HEK293 (cell line): ENCODE data around the gene MTFP1.

Source experiments
- CTCF ChIA-PET: fragments of 350-600 bp; formaldehyde crosslinking; extraction: SDS; loops from one replicate; lab custom pipeline; 2021; ENCODE audit warnings: antibody characterized with exemption; lab: Yijun Ruan, JAX
- POLR2A ChIA-PET: fragments of 300-600 bp; formaldehyde crosslinking; extraction: SDS; loops from one replicate; lab custom pipeline; 2020; ENCODE audit warnings: antibody characterized with exemption, inconsistent platforms; lab: Yijun Ruan, JAX
- H3K27ac ChIP-seq: fragments of 200-500 bp; sonication (Bioruptor generic); 2 replicates; pipeline ENCODE4 v1.5.1; 2014; ENCODE audit warnings: low read depth, low read length, control low read depth, inconsistent platforms; ENCODE audit errors: extremely low read depth
- H3K36me3 ChIP-seq, 2 experiments: fragments of 200-500 bp in 1 of 2; sonication (Bioruptor generic) in 1 of 2; 1 replicate in 1 of 2; 2 replicates in 1 of 2; pipeline ENCODE4 v1.5.1; 2014 to 2017; ENCODE audit warnings: inconsistent platforms in 2 of 2, low read length in 2 of 2; ENCODE audit not compliant: control insufficient read depth in 2 of 2, insufficient read depth in 1 of 2
- H3K4me1 ChIP-seq: fragments of 200-500 bp; sonication (Bioruptor generic); 2 replicates; pipeline ENCODE4 v1.5.1; 2014; ENCODE audit warnings: mild to moderate bottlenecking, low read length, inconsistent platforms; ENCODE audit not compliant: control insufficient read depth, insufficient read depth
- H3K4me3 ChIP-seq: 2 replicates; pipeline ENCODE4 v1.5.1; 2011; ENCODE audit warnings: low read depth, mild to moderate bottlenecking, control low read depth, low read length, moderate library complexity
- H3K9me3 ChIP-seq: fragments of 200-500 bp; sonication (Bioruptor generic); 2 replicates; pipeline ENCODE4 v1.5.1; 2014; ENCODE audit warnings: low read depth, low read length, inconsistent platforms; ENCODE audit not compliant: control insufficient read depth, insufficient read depth
- BCL11B ChIP-seq: fragments of 450-650 bp; formaldehyde crosslinking; IDR thresholded peaks from 2 replicates; pipeline ENCODE4 v1.5.1; 2016; ENCODE audit warnings: low read depth, missing biosample characterization, missing genetic modification characterization
- CTCF ChIP-seq: fragments of 450-650 bp; formaldehyde crosslinking; IDR thresholded peaks from 2 replicates; pipeline ENCODE4 v1.5.1; 2016; ENCODE audit warnings: missing biosample characterization, missing genetic modification characterization
- FEZF1 ChIP-seq: fragments of 450-650 bp; formaldehyde crosslinking; IDR thresholded peaks from 2 replicates; pipeline ENCODE4 v1.5.1; 2016; ENCODE audit warnings: missing biosample characterization, missing genetic modification characterization
- HOXA7 ChIP-seq: sonication (generic); formaldehyde crosslinking; IDR thresholded peaks from 2 replicates; pipeline ENCODE4 v1.8.1; 2022; ENCODE audit warnings: missing genetic modification reagents, borderline replicate concordance
- KLF10 ChIP-seq: fragments of 450-650 bp; IDR thresholded peaks from 2 replicates; pipeline ENCODE4 v1.5.1; 2018; ENCODE audit warnings: missing biosample characterization, mild to moderate bottlenecking, missing genetic modification characterization
- KLF8 ChIP-seq: fragments of 450-650 bp; formaldehyde crosslinking; IDR thresholded peaks from 2 replicates; pipeline ENCODE4 v1.5.1; 2016; ENCODE audit warnings: missing biosample characterization, missing genetic modification characterization
- SP2 ChIP-seq: fragments of 450-650 bp; formaldehyde crosslinking; IDR thresholded peaks from 2 replicates; pipeline ENCODE4 v1.5.1; 2016; ENCODE audit warnings: missing biosample characterization, missing genetic modification characterization
- YY1 ChIP-seq: fragments of 450-650 bp; formaldehyde crosslinking; IDR thresholded peaks from 2 replicates; pipeline ENCODE4 v1.5.1; 2018; ENCODE audit warnings: missing biosample characterization, missing genetic modification characterization
- ZNF184 ChIP-seq: fragments of 450-650 bp; IDR thresholded peaks from 2 replicates; pipeline ENCODE4 v1.5.1; 2018; ENCODE audit warnings: missing biosample characterization, mild to moderate bottlenecking, missing genetic modification characterization
- ZNF2 ChIP-seq: fragments of 450-650 bp; formaldehyde crosslinking; IDR thresholded peaks from 2 replicates; pipeline ENCODE4 v1.5.1; 2016; ENCODE audit warnings: missing biosample characterization, missing genetic modification characterization
- ZNF223 ChIP-seq: fragments of 450-650 bp; formaldehyde crosslinking; IDR thresholded peaks from 2 replicates; pipeline ENCODE4 v1.5.1; 2016; ENCODE audit warnings: missing biosample characterization, missing genetic modification characterization
- ZNF24 ChIP-seq: fragments of 450-650 bp; formaldehyde crosslinking; IDR thresholded peaks from 2 replicates; pipeline ENCODE4 v1.5.1; 2016; ENCODE audit warnings: missing biosample characterization, missing genetic modification characterization
- ZNF292 ChIP-seq: fragments of 450-650 bp; formaldehyde crosslinking; IDR thresholded peaks from 2 replicates; pipeline ENCODE4 v1.5.1; 2016; ENCODE audit warnings: low read depth, missing biosample characterization, missing genetic modification characterization, borderline replicate concordance
- ZNF341 ChIP-seq: fragments of 450-650 bp; formaldehyde crosslinking; IDR thresholded peaks from 2 replicates; pipeline ENCODE4; 2016; ENCODE audit warnings: low read depth, missing biosample characterization, missing genetic modification characterization
- ZNF354C ChIP-seq: fragments of 450-650 bp; formaldehyde crosslinking; IDR thresholded peaks from 2 replicates; pipeline ENCODE4 v1.5.1; 2016; ENCODE audit warnings: missing biosample characterization, missing genetic modification characterization, low read depth, borderline replicate concordance
- ZNF416 ChIP-seq: fragments of 450-650 bp; formaldehyde crosslinking; IDR thresholded peaks from 2 replicates; pipeline ENCODE4 v1.5.1; 2016; ENCODE audit warnings: missing biosample characterization, missing genetic modification characterization
- ZNF654 ChIP-seq: fragments of 450-650 bp; formaldehyde crosslinking; IDR thresholded peaks from 2 replicates; pipeline ENCODE4 v1.5.1; 2016; ENCODE audit warnings: low read depth, missing biosample characterization, missing genetic modification characterization
- ZSCAN23 ChIP-seq: fragments of 450-650 bp; formaldehyde crosslinking; IDR thresholded peaks from 2 replicates; pipeline ENCODE4 v1.5.1; 2016; ENCODE audit warnings: missing biosample characterization, missing genetic modification characterization
- TF ChIP-seq, protein P1 (sequence below): fragments of 450-650 bp; formaldehyde crosslinking; IDR thresholded peaks from 2 replicates; pipeline ENCODE4 v1.5.1; 2016; ENCODE audit warnings: missing biosample characterization, missing genetic modification characterization

MTFP1 gene

DNA sequence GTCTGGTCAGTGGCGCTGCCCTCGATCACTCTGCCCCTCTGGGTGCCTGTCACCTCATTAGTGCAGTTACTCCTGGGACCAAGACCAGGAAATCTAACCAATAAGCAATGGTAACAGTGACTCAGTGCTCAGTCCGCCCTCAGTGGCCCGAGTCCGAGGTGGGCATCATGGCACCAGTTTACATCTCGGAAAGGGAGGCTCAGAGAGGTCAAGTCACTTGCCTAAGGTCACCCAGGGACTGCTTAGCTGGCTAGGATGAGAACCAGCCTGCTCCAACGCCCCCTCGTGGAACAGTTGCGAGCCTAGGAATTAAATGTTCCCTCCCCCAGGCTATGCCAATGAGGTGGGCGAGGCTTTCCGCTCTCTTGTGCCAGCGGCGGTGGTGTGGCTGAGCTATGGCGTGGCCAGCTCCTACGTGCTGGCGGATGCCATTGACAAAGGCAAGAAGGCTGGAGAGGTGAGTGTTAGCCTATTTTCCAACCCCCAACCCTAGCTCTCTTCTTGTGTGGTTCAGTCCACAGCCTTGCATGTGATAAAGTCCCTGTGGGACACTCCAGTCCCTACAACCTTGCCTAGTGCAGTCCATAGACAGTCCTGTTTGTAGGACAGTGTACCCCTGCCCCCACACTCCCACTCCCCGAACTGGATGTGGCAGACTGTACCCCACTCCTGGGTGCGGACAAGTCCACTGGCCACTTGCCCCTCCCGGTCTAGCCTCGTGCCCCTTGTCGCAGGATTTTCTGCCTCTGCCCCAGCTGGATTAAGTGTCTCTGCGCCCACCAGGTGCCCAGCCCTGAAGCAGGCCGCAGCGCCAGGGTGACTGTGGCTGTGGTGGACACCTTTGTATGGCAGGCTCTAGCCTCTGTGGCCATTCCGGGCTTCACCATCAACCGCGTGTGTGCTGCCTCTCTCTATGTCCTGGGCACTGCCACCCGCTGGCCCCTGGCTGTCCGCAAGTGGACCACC lies 1.1 kb downstream of the MTFP1 start (continued):
- TF ChIP-seq, protein P1, sequence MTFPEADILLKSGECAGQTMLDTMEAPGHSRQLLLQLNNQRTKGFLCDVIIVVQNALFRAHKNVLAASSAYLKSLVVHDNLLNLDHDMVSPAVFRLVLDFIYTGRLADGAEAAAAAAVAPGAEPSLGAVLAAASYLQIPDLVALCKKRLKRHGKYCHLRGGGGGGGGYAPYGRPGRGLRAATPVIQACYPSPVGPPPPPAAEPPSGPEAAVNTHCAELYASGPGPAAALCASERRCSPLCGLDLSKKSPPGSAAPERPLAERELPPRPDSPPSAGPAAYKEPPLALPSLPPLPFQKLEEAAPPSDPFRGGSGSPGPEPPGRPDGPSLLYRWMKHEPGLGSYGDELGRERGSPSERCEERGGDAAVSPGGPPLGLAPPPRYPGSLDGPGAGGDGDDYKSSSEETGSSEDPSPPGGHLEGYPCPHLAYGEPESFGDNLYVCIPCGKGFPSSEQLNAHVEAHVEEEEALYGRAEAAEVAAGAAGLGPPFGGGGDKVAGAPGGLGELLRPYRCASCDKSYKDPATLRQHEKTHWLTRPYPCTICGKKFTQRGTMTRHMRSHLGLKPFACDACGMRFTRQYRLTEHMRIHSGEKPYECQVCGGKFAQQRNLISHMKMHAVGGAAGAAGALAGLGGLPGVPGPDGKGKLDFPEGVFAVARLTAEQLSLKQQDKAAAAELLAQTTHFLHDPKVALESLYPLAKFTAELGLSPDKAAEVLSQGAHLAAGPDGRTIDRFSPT (tag by site-specific recombination): peak; percentile 85
- TF ChIP-seq ZNF2 (tag by site-specific recombination) (no peak), FEZF1 (tag by site-specific recombination) (no peak), ZSCAN23 (tag by site-specific recombination) (no peak), HOXA7 (no peak), SP2 (tag by site-specific recombination) (no peak), ZNF416 (tag by site-specific recombination) (no peak), ZNF341 (tag by site-specific recombination) (no peak), KLF10 (tag by site-specific recombination) (0 out of 2 replicates have a peak, but pooled peaks have one; percentile 13), ZNF184 (tag by site-specific recombination) (no peak), ZNF292 (no peak), ZNF354C (tag by site-specific recombination) (no peak), BCL11B (tag by site-specific recombination) (peak; percentile 81), ZNF654 (tag by site-specific recombination) (peak; percentile 23; the same call in 1 of the 2 replicates), ZNF24 (tag by site-specific recombination) (no peak), YY1 (tag by site-specific recombination) (no peak), KLF8 (tag by site-specific recombination) (peak; percentile 26; the same call in 1 of the 2 replicates), CTCF (tag by site-specific recombination) (peak; percentile 23; the same call in 1 of the 2 replicates)

GRCh38 chr22:30427871-30428270 lies 2.3 kb downstream of the MTFP1 start:
- no peaks in the 10 kb centered on the region for H3K9me3 ChIP-seq
- peaks cover 8% of the 10 kb centered on the region for H3K4me1 ChIP-seq
- ChIA-PET CTCF (interaction anchor here (0.7 to 7.6 kb wide), 6 partner anchors 15 to 330 kb away, joined by 3 to 71 read pairs (median 4); no protein-coding TSS in a partner anchor), POLR2A (interaction anchor here (0.7 kb wide), 1 partner anchor 32 kb away, joined by 3 read pairs; no protein-coding TSS in a partner anchor)
- peaks cover 0 to 26% of the 10 kb centered on the region in 2 experiments; a peak in 1 of 3 replicates for H3K36me3 ChIP-seq
- H3K27ac ChIP-seq: no peak overlapping the region
- H3K4me3 ChIP-seq: no peak overlapping the region
- 0 out of 2 replicates have a peak, but pooled peaks have one; percentile 19 for TF ChIP-seq SP2 (tag by site-specific recombination)
- no peak for TF ChIP-seq ZNF223 (tag by site-specific recombination)
